Measurements from ENCODE around the gene ITSN1.

DNA sequence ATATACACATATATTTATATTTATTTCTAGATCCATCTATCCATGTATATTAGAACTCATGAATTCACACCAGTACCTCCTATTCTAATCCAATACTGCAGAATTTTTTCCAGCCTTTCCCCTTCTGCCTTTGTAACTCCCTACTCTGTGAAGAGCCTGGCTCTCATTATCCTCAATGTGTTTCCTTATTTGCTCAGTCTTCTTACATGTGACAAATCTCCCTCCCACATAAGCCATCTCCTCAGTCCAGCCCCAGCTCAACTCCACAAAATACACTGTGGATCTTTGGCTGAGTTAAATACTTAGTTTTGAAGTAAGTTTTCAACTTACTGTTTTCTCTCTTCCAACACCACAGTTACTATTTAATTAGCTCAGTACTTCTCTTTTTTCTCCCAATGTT, 227.6 kb downstream of the ITSN1 start:
- no peak for TF ChIP-seq EZH2 (IDR thresholded peaks at IDR 0.05; ENCODE audit: insufficient read depth, poor library complexity, severe bottlenecking)
- no peak for TF ChIP-seq EZH2phosphoT487 (IDR thresholded peaks at IDR 0.05; ENCODE audit: insufficient read depth, low read depth)
